IMR-90 (cell line): ENCODE results near the gene GRPR. TPM values are rescaled to one million over a fixed set of nuclear protein-coding genes. Genes with fewer than 3 reads are reported as not detected.

ENCODE experiments used
- ATAC-seq: fragments of 200-7000 bp; cut with Tn5 transposase; 2 replicates; pipeline ENCODE4 v1.9.1; 2020; ENCODE audit warnings: low read depth, mild to moderate bottlenecking, moderate library complexity
- BruUV-seq: library from RNA; stranded (reverse); fragments of 400-500 nt; replicated peaks from 2 replicates; lab custom pipeline; 2021; lab: Mats Ljungman, UMichigan
- CTCF ChIA-PET: fragments of 300-600 bp; formaldehyde crosslinking; extraction: SDS; loops from one replicate; lab custom pipeline; 2021; ENCODE audit warnings: antibody characterized with exemption; lab: Yijun Ruan, JAX
- POLR2A ChIA-PET: fragments of 300-600 bp; sonication (Branson Sonifier 250); formaldehyde crosslinking; loops from one replicate; lab custom pipeline; 2022; ENCODE audit warnings: antibody characterized with exemption; ENCODE audit not compliant: unreplicated experiment; lab: Charles Lee
- DNase-seq: peaks from one replicate; pipeline ENCODE4 v3.0.0; 2013
- H2AFZ ChIP-seq: replicated peaks from 2 replicates; pipeline ENCODE3; 2013; ENCODE audit warnings: low read length, mild to moderate bottlenecking; ENCODE audit not compliant: poor library complexity
- H2AK5ac ChIP-seq: 2 replicates; pipeline ENCODE4 v1.6.1; 2013; ENCODE audit warnings: low read depth, low read length, inconsistent platforms
- H2AK9ac ChIP-seq: replicated peaks from 2 replicates; pipeline ENCODE3; 2013; ENCODE audit warnings: mild to moderate bottlenecking, low read depth, low read length, moderate library complexity; ENCODE audit not compliant: poor library complexity
- H2BK120ac ChIP-seq: 2 replicates; pipeline ENCODE4 v1.6.1; 2013; ENCODE audit warnings: low read depth, low read length, inconsistent platforms
- H2BK15ac ChIP-seq: 3 replicates; pipeline ENCODE4 v1.6.1; 2013; ENCODE audit warnings: low read depth, low read length, inconsistent platforms
- H2BK20ac ChIP-seq: 2 replicates; pipeline ENCODE4 v1.6.1; 2013; ENCODE audit warnings: low read depth, mild to moderate bottlenecking, inconsistent platforms, low read length, moderate library complexity
- H2BK5ac ChIP-seq: 2 replicates; pipeline ENCODE4 v1.6.1; 2013; ENCODE audit warnings: mild to moderate bottlenecking, low read depth, low read length, inconsistent platforms; ENCODE audit not compliant: poor library complexity, severe bottlenecking
- H3K14ac ChIP-seq: replicated peaks from 2 replicates; pipeline ENCODE4 v1.6.1; 2013; ENCODE audit warnings: low read depth, low read length, inconsistent platforms
- H3K18ac ChIP-seq: 2 replicates; pipeline ENCODE4 v1.6.1; 2013; ENCODE audit warnings: low read depth, low read length, control low read depth
- H3K23ac ChIP-seq: 2 replicates; pipeline ENCODE4 v1.6.1; 2013; ENCODE audit warnings: low read depth, low read length, inconsistent platforms
- H3K27ac ChIP-seq: 2 replicates; pipeline ENCODE4 v1.5.1; 2013; ENCODE audit warnings: mild to moderate bottlenecking, control low read depth, low read length; ENCODE audit not compliant: insufficient read depth
- H3K27me3 ChIP-seq: 2 replicates; pipeline ENCODE4 v1.6.1; 2013; ENCODE audit warnings: low read length; ENCODE audit not compliant: control insufficient read depth, insufficient read depth
- H3K36me3 ChIP-seq: 2 replicates; pipeline ENCODE4 v1.6.1; 2013; ENCODE audit warnings: low read length, mixed read lengths; ENCODE audit not compliant: control insufficient read depth, insufficient read depth
- H3K4ac ChIP-seq: 2 replicates; pipeline ENCODE4 v1.6.1; 2013; ENCODE audit warnings: low read depth, low read length, inconsistent platforms
- H3K4me1 ChIP-seq: 2 replicates; pipeline ENCODE4 v1.6.1; 2013; ENCODE audit warnings: low read length, mixed read lengths; ENCODE audit not compliant: control insufficient read depth, insufficient read depth
- H3K4me2 ChIP-seq: 2 replicates; pipeline ENCODE4 v1.6.1; 2013; ENCODE audit warnings: low read depth, mild to moderate bottlenecking, control low read depth, low read length, moderate library complexity
- H3K4me3 ChIP-seq: 2 replicates; pipeline ENCODE4 v1.5.1; 2013; ENCODE audit warnings: low read depth, mild to moderate bottlenecking, control low read depth, low read length, moderate library complexity; ENCODE audit not compliant: insufficient read depth
- H3K56ac ChIP-seq: 2 replicates; pipeline ENCODE4 v1.6.1; 2013; ENCODE audit warnings: low read length, inconsistent platforms; ENCODE audit not compliant: insufficient read depth; ENCODE audit errors: extremely low read depth
- H3K79me1 ChIP-seq, 2 experiments: 2 replicates each; pipeline ENCODE4 v1.6.1; 2013; ENCODE audit warnings: low read length in 2 of 2, inconsistent platforms in 1 of 2, low read depth in 1 of 2
- H3K9ac ChIP-seq: 2 replicates; pipeline ENCODE4 v1.6.1; 2013; ENCODE audit warnings: low read depth, low read length, control low read depth
- H3K9me1 ChIP-seq: 2 replicates; pipeline ENCODE4 v1.6.1; 2013; ENCODE audit warnings: low read length, inconsistent platforms; ENCODE audit not compliant: insufficient read depth
- H3K9me3 ChIP-seq: 2 replicates; pipeline ENCODE4 v1.6.1; 2013; ENCODE audit warnings: low read length; ENCODE audit not compliant: control insufficient read depth, insufficient read depth
- H4K20me1 ChIP-seq: 2 replicates; pipeline ENCODE4 v1.6.1; 2013; ENCODE audit warnings: low read length, inconsistent platforms; ENCODE audit not compliant: insufficient read depth
- H4K5ac ChIP-seq: 2 replicates; pipeline ENCODE4 v1.6.1; 2013; ENCODE audit warnings: mild to moderate bottlenecking, low read depth, low read length, control low read depth
- H4K8ac ChIP-seq, 2 experiments: 2 replicates each; pipeline ENCODE4 v1.6.1; 2013; ENCODE audit warnings: low read depth in 2 of 2, low read length in 2 of 2, control low read depth in 1 of 2, inconsistent platforms in 1 of 2
- H4K91ac ChIP-seq: 2 replicates; pipeline ENCODE4 v1.6.1; 2013; ENCODE audit warnings: low read depth, low read length, inconsistent platforms; ENCODE audit not compliant: insufficient read depth
- BHLHE40 ChIP-seq: fragments of 150-350 bp; IDR thresholded peaks from 2 replicates; pipeline ENCODE4 v1.6.1; 2016; ENCODE audit warnings: mild to moderate bottlenecking, low read depth, low read length
- CEBPB ChIP-seq: IDR thresholded peaks from 2 replicates; pipeline ENCODE4 v1.6.1; 2012; ENCODE audit warnings: low read depth, low read length, improper control_type of control experiment
- CHD1 ChIP-seq: IDR thresholded peaks from 2 replicates; pipeline ENCODE4 v1.6.1; 2012; ENCODE audit warnings: low read depth, low read length, improper control_type of control experiment
- ELK1 ChIP-seq: fragments of 150-350 bp; IDR thresholded peaks from 2 replicates; pipeline ENCODE4 v1.6.1; 2016; ENCODE audit warnings: low read depth, mild to moderate bottlenecking, low read length, moderate library complexity, borderline replicate concordance
- FOS ChIP-seq: fragments of 150-350 bp; IDR thresholded peaks from 2 replicates; pipeline ENCODE4 v1.6.1; 2016; ENCODE audit warnings: low read depth, low read length
- MAFK ChIP-seq: IDR thresholded peaks from 2 replicates; pipeline ENCODE4 v1.6.1; 2012; ENCODE audit warnings: low read depth, low read length, improper control_type of control experiment
- MXI1 ChIP-seq: IDR thresholded peaks from 2 replicates; pipeline ENCODE4 v1.6.1; 2012; ENCODE audit warnings: low read depth, mild to moderate bottlenecking, low read length, moderate library complexity, borderline replicate concordance
- NFE2L2 ChIP-seq: fragments of 150-350 bp; IDR thresholded peaks from 2 replicates; pipeline ENCODE4 v1.6.1; 2016; ENCODE audit warnings: low read depth, mild to moderate bottlenecking, low read length
- POLR2A ChIP-seq: IDR thresholded peaks from 2 replicates; pipeline ENCODE4 v1.6.1; 2012; ENCODE audit warnings: mild to moderate bottlenecking, low read depth, low read length
- RAD21 ChIP-seq: IDR thresholded peaks from 2 replicates; pipeline ENCODE4 v1.6.1; 2012; ENCODE audit warnings: low read length, improper control_type of control experiment
- RCOR1 ChIP-seq: IDR thresholded peaks from 2 replicates; pipeline ENCODE4 v1.6.1; 2012; ENCODE audit warnings: mild to moderate bottlenecking, low read length, improper control_type of control experiment; ENCODE audit not compliant: insufficient replicate concordance
- RFX5 ChIP-seq: IDR thresholded peaks from 2 replicates; pipeline ENCODE4 v1.8.0; 2012; ENCODE audit warnings: low read depth, mild to moderate bottlenecking, low read length, moderate library complexity
- SMC3 ChIP-seq: fragments of 150-350 bp; IDR thresholded peaks from 2 replicates; pipeline ENCODE4 v1.6.1; 2016; ENCODE audit warnings: low read depth, mild to moderate bottlenecking, antibody characterized with exemption, low read length, moderate library complexity
- WGBS, 2 experiments: methylation state at CpG; one replicate each; pipeline versions ENCODE4 v1.1.5 to v1.1.7; 2013; ENCODE audit warnings: missing lambda C conversion rate in 2 of 2; ENCODE audit not compliant: insufficient read length in 1 of 2; ENCODE audit errors: extremely low coverage in 2 of 2; 5-methylcytosine and 5-hydroxymethylcytosine counted together
- dilution Hi-C: fragments of 300-500 bp; cut with HindIII; formaldehyde crosslinking; loops from one replicate; pipeline ENCODE4 v1.14.3; 2018; ENCODE audit warnings: low sequenced_read_pairs; ENCODE audit not compliant: unreplicated experiment
- in situ Hi-C: fragments of 300-500 bp; cut with MboI; formaldehyde crosslinking; loops from 3 replicates; pipeline ENCODE4 v1.14.3; 2019; ENCODE audit warnings: low sequenced_read_pairs, inconsistent platforms, mixed read lengths
- intact Hi-C: fragments of 100-400 bp; cut with micrococcal nuclease; formaldehyde crosslinking; loops from 2 replicates; pipeline ENCODE4 v1.10.0; 2022
- polyA plus RNA-seq, 3 experiments: library from polyadenylated mRNA; depleted of rRNA; stranded (reverse); fragments of >200 nt; gene quantifications; 2 replicates each; pipeline ENCODE4 v1.2.3, GENCODE V29; 2012; ENCODE audit warnings: low replicate concordance in 1 of 3
- total RNA-seq: library from RNA; depleted of rRNA; stranded (reverse); fragments of >200 nt; gene quantifications from 2 replicates; pipeline ENCODE4 v1.2.3, GENCODE V29; 2012
- TF ChIP-seq, protein P1 (sequence below): conservative IDR thresholded peaks from 2 replicates; pipeline ENCODE4 v1.5.1; 2012; ENCODE audit warnings: mild to moderate bottlenecking, low read depth, low read length, improper control_type of control experiment
- TF ChIP-seq, protein P2 (sequence below): fragments of 150-350 bp; IDR thresholded peaks from 2 replicates; pipeline ENCODE4 v1.6.1; 2017; ENCODE audit warnings: mild to moderate bottlenecking, antibody characterized with exemption, low read length, low read depth

Gene GRPR
- total and polyA plus RNA-seq, 2 of the 4 experiments (the other 2 are of a cell fraction), result 9.2 to 13.6 TPM

GRCh38 chrX:16172391-16172790, 49.0 kb downstream of the GRPR start:
- Histone ChIP-seq H4K8ac (no peak overlapping the region), H4K91ac (no peak overlapping the region), H3K27me3 (no peaks in the 10 kb centered on the region), H3K79me1 (no peaks in the 10 kb centered on the region), H3K9me3 (peaks cover 3% of the 10 kb centered on the region; the same call in 1 of the 2 replicates), H3K18ac (no peak overlapping the region), H3K4me2 (no peak overlapping the region), H3K56ac (no peak overlapping the region), H3K36me3 (no peaks in the 10 kb centered on the region), H2BK20ac (no peak overlapping the region), H2BK15ac (no peak overlapping the region), H3K14ac (no peak overlapping the region), H3K23ac (no peak overlapping the region), H3K9me1 (no peaks in the 10 kb centered on the region), H3K4ac (no peak overlapping the region), H4K5ac (no peak overlapping the region), H2AK9ac (no peak overlapping the region), H3K4me1 (no peaks in the 10 kb centered on the region), H3K4me3 (no peak overlapping the region), H2AK5ac (no peak overlapping the region), H2BK120ac (no peak overlapping the region), H4K20me1 (no peaks in the 10 kb centered on the region), H3K9ac (no peak overlapping the region), H2AFZ (no peak overlapping the region), H3K27ac (no peak overlapping the region), H2BK5ac (no peak overlapping the region)
- no peak for DNase-seq
- intact Hi-C loops (no loop called here), dilution Hi-C loops (no loop called here), in situ Hi-C loops (no loop called here)
- ATAC-seq, result no peak
- TF ChIP-seq CHD1 (no peak), CEBPB (no peak), FOS (no peak), ELK1 (no peak), MXI1 (no peak), POLR2A (no peak), RFX5 (no peak), RAD21 (no peak), MAFK (no peak), NFE2L2 (no peak), BHLHE40 (no peak), SMC3 (no peak), RCOR1 (no peak)
- TF ChIP-seq, protein P1, sequence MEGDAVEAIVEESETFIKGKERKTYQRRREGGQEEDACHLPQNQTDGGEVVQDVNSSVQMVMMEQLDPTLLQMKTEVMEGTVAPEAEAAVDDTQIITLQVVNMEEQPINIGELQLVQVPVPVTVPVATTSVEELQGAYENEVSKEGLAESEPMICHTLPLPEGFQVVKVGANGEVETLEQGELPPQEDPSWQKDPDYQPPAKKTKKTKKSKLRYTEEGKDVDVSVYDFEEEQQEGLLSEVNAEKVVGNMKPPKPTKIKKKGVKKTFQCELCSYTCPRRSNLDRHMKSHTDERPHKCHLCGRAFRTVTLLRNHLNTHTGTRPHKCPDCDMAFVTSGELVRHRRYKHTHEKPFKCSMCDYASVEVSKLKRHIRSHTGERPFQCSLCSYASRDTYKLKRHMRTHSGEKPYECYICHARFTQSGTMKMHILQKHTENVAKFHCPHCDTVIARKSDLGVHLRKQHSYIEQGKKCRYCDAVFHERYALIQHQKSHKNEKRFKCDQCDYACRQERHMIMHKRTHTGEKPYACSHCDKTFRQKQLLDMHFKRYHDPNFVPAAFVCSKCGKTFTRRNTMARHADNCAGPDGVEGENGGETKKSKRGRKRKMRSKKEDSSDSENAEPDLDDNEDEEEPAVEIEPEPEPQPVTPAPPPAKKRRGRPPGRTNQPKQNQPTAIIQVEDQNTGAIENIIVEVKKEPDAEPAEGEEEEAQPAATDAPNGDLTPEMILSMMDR, result no peak
- TF ChIP-seq, protein P2, sequence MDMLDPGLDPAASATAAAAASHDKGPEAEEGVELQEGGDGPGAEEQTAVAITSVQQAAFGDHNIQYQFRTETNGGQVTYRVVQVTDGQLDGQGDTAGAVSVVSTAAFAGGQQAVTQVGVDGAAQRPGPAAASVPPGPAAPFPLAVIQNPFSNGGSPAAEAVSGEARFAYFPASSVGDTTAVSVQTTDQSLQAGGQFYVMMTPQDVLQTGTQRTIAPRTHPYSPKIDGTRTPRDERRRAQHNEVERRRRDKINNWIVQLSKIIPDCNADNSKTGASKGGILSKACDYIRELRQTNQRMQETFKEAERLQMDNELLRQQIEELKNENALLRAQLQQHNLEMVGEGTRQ, result no peak
- CTCF ChIA-PET, result no interaction called here
- BruUV-seq, result no TSS peak
- POLR2A ChIA-PET, result no interaction called here
- no CpG with 5 or more reads among the region's 3 CpGs for WGBS, 2 experiments
